Activated naive CD4-positive, alpha-beta T cell treated with anti-CD3 and anti-CD28 coated beads, Interleukin-2, amount 10 ng/mL, durations not matched to agents 7 days and 5 days (primary cell): ENCODE data around the gene CTBP2.
A peak's percentile ranks its signal among the peaks of the same experiment; 100 is the strongest.
"Not testable (repeated sequence)": the region's sequence is repeated elsewhere in the genome, so short reads cannot be mapped to it uniquely, and the experiment has no call there.

ENCODE experiments used
- CTCF ChIA-PET: fragments of 350-600 bp; sonication (Branson Sonifier 250); formaldehyde crosslinking; loops from one replicate; lab custom pipeline; 2021; ENCODE audit warnings: antibody characterized with exemption; lab: Charles Lee
- DNase-seq: peaks from one replicate; pipeline ENCODE4 v3.0.0-alpha.2; 2020
- H3K27ac Mint-ChIP-seq: one replicate; pipeline ENCODE4 v1.8.0; 2021; ENCODE audit warnings: mild to moderate bottlenecking, moderate library complexity, mixed read lengths
- H3K27me3 Mint-ChIP-seq: one replicate; pipeline ENCODE4 v1.8.0; 2021; ENCODE audit warnings: mild to moderate bottlenecking, mixed read lengths
- H3K36me3 Mint-ChIP-seq: one replicate; pipeline ENCODE4 v1.8.0; 2021; ENCODE audit warnings: mixed read lengths
- H3K4me1 Mint-ChIP-seq: one replicate; pipeline ENCODE4 v1.8.0; 2021; ENCODE audit warnings: mixed read lengths
- H3K4me3 Mint-ChIP-seq: one replicate; pipeline ENCODE4 v1.8.0; 2021; ENCODE audit warnings: mild to moderate bottlenecking, moderate library complexity, mixed read lengths
- H3K9me3 Mint-ChIP-seq: one replicate; pipeline ENCODE4 v1.8.0; 2021; ENCODE audit warnings: mixed read lengths

Gene CTBP2

GRCh38 chr10:125066764-125067450, 93.5 kb downstream of the CTBP2 start:
- no peak for DNase-seq
- Mint-ChIP-seq H3K4me3 (no peak overlapping the region), H3K27me3 (peaks cover 34% of the 10 kb centered on the region), H3K9me3 (no peaks in the 10 kb centered on the region), H3K27ac (no peak overlapping the region), H3K36me3 (no peaks in the 10 kb centered on the region), H3K4me1 (peaks cover 16% of the 10 kb centered on the region)
- CTCF ChIA-PET = no interaction called here

DNA sequence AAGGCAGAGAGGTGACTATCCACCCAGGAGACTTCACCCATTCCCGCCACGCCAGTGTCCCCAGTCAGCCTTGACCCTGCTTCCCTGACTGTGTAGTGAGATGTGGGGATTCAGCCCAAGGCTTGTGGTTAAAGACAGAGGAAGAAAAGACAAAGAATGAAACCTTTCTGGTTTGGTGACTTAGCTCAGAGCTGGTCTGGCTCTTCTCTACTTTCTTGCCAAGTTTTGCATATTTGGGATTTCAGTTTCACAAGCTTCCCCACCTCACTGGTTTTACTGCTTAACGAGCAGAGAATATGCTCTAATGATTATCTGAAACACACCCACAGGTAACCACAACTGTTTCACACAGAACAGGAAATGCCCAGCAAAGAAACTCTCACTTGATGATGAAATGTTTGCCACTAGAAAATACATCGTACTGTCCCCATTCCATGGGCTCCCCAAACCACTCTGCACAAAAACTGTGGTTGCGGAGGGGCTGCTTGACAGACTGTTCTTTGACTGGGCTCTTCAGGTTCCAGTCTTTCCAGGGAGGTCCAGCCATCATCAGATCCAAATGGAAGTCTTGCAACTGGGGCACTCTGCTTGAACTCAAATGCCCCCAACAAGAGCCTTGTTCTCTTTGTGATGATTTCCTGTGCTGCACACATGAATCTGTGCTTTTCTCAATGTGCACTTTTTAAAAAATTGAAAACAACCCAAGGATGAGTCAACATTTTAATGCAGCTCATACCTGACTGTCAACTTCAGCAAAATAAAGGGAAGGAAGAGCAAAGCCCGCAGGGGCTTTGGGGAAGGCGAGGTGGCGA, 95.5 kb downstream of the CTBP2 start:
- peaks cover 16% of the 10 kb centered on the region for H3K4me1 Mint-ChIP-seq
- H3K36me3 Mint-ChIP-seq = no peaks in the 10 kb centered on the region
- H3K27ac Mint-ChIP-seq = no peak overlapping the region
- no peaks in the 10 kb centered on the region for H3K9me3 Mint-ChIP-seq
- no peak for DNase-seq
- H3K27me3 Mint-ChIP-seq = peaks cover 44% of the 10 kb centered on the region
- CTCF ChIA-PET = interaction anchor here (1.9 kb wide), 1 partner anchor 17 kb away, joined by 5 read pairs; no protein-coding TSS in a partner anchor
- H3K4me3 Mint-ChIP-seq = no peak overlapping the region

DNA sequence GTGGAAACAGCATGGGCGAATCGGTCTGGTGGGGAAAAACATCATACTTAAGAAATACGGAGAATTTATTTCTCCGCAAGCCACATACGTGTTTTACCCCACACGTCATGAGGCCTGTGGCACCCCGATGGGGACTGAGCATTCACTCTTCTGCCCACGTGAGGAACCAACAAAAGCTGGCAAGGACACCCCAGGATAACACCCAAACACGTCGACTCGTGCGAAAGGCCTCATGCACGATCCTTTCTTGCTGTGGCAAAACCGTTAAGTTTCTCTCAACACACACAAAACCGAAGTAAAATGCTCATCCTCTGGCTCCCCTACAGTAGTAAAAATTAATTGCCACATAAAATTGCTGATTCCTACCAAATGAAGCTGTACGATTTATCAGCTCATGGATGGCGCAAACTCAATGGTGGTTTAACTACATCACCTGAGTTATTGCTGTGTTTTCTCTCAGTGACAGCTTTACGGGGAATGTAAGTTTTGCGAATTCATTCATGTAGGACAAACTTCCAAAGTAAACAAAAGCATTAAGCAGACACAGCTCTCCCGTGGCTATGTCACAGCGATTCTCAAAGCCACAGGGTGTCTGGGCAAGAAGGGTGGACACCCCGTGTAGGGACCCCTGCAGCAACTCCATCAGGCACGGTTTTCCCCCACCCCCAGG, 97.0 kb downstream of the CTBP2 start:
- DNase-seq = no peak
- Mint-ChIP-seq H3K4me1 (peaks cover 16% of the 10 kb centered on the region), H3K27me3 (peaks cover 51% of the 10 kb centered on the region), H3K4me3 (no peak overlapping the region), H3K36me3 (no peaks in the 10 kb centered on the region), H3K27ac (no peak overlapping the region), H3K9me3 (no peaks in the 10 kb centered on the region)
- CTCF ChIA-PET = interaction anchor here (0.7 kb wide), 1 partner anchor 11 kb away, joined by 3 read pairs; no protein-coding TSS in a partner anchor

DNA sequence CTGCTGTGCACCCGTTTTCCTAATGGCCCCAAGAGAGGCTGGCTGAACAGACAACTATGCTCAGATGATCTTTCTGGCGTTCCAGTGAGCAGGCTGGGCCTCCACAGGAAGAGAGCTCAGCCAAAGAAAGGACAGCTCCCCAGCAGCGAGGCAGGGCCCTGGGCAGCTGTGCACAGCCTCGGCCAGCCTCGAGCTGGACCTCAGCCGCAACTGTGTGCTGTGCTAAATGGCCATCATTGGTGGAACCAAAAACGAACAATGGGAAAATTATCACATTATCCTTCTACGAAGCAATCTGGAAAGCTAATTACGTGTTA, 97.5 kb downstream of the CTBP2 start:
- peaks cover 53% of the 10 kb centered on the region for H3K27me3 Mint-ChIP-seq
- H3K36me3 Mint-ChIP-seq = no peaks in the 10 kb centered on the region
- H3K4me1 Mint-ChIP-seq = peaks cover 16% of the 10 kb centered on the region
- H3K27ac Mint-ChIP-seq = no peak overlapping the region
- no peaks in the 10 kb centered on the region for H3K9me3 Mint-ChIP-seq
- no peak overlapping the region for H3K4me3 Mint-ChIP-seq
- no peak for DNase-seq
- CTCF ChIA-PET = interaction anchor here (0.7 to 2.5 kb wide), 2 partner anchors 11 to 15 kb away, joined by 3 to 11 read pairs; no protein-coding TSS in a partner anchor

GRCh38 chr10:125062227-125062913, 98.0 kb downstream of the CTBP2 start:
- Mint-ChIP-seq H3K9me3 (no peaks in the 10 kb centered on the region), H3K36me3 (no peaks in the 10 kb centered on the region), H3K27ac (no peak overlapping the region), H3K4me3 (no peak overlapping the region), H3K27me3 (peaks cover 51% of the 10 kb centered on the region), H3K4me1 (peaks cover 16% of the 10 kb centered on the region)
- CTCF ChIA-PET = interaction anchor here (0.7 to 2.5 kb wide), 3 partner anchors 12 to 14 kb away, joined by 3 to 11 read pairs (median 6); no protein-coding TSS in a partner anchor
- no peak for DNase-seq

- Mint-ChIP-seq H3K9me3 (no peaks in the 10 kb centered on the region), H3K27ac (no peak overlapping the region), H3K4me1 (peaks cover 16% of the 10 kb centered on the region), H3K27me3 (peaks cover 52% of the 10 kb centered on the region), H3K36me3 (no peaks in the 10 kb centered on the region), H3K4me3 (no peak overlapping the region)
- no peak for DNase-seq
- CTCF ChIA-PET = interaction anchor here (0.8 to 2.5 kb wide), 7 partner anchors 11 to 526 kb away, joined by 3 to 11 read pairs (median 4); no protein-coding TSS in a partner anchor
Observed at GRCh38 chr10:125061557-125062226, 98.7 kb downstream of the CTBP2 start.

DNA sequence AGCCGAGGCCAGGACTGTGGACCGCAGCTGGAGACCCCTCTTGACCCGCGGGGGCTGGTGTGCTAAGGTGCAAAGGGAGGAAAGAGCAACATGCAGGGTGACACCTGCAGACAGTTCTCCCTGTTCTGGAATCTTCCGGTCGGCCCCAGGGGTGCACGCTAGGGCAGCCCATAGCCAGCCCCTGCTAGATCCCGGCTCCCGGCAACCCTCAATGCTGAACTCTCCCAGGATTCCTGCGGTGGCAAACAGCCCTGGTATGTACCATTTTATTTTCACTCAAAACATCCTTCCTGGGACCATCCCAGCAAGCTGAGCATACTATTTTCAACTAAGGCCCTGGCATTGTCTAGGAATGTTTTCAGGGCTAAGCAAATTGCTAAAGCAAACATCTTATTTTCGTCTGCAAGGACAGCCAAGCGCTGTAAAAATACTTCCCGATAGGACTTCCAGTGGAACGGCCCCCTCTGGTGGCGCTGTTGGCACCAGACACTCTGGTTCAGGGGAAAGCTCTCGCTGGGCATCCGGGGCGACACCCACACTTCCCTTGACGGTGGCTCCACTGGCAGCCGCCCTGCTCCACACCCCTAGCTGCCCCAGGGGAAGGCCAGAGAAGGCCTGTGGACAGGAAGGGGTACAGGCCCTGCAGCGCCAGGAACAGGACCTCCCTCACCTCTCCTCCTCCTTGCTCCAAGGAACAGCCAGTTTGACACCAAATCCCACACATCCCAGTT, 99.4 kb downstream of the CTBP2 start:
- Mint-ChIP-seq H3K4me3 (no peak overlapping the region), H3K27ac (no peak overlapping the region), H3K4me1 (peaks cover 16% of the 10 kb centered on the region), H3K9me3 (no peaks in the 10 kb centered on the region), H3K27me3 (peaks cover 49% of the 10 kb centered on the region), H3K36me3 (no peaks in the 10 kb centered on the region)
- DNase-seq = peak; percentile 58
- CTCF ChIA-PET = interaction anchor here (0.8 to 2.5 kb wide), 7 partner anchors 10 to 525 kb away, joined by 3 to 11 read pairs (median 4); no protein-coding TSS in a partner anchor

- H3K9me3 Mint-ChIP-seq = no peaks in the 10 kb centered on the region
- no peak overlapping the region for H3K4me3 Mint-ChIP-seq
- H3K27ac Mint-ChIP-seq = no peak overlapping the region
- peaks cover 16% of the 10 kb centered on the region for H3K4me1 Mint-ChIP-seq
- DNase-seq = no peak
- H3K27me3 Mint-ChIP-seq = peaks cover 46% of the 10 kb centered on the region
- CTCF ChIA-PET = interaction anchor here (1.2 to 2.5 kb wide), 3 partner anchors 13 to 525 kb away, joined by 3 to 11 read pairs (median 3); no protein-coding TSS in a partner anchor
- H3K36me3 Mint-ChIP-seq = no peaks in the 10 kb centered on the region
Observed at GRCh38 chr10:125060482-125060825, 99.9 kb downstream of the CTBP2 start.

- no peak for DNase-seq
- Mint-ChIP-seq H3K4me3 (no peak overlapping the region), H3K27ac (no peak overlapping the region), H3K9me3 (no peaks in the 10 kb centered on the region), H3K27me3 (peaks cover 42% of the 10 kb centered on the region), H3K36me3 (no peaks in the 10 kb centered on the region), H3K4me1 (peaks cover 12% of the 10 kb centered on the region)
- CTCF ChIA-PET = interaction anchor here (1.3 kb wide), 1 partner anchor 68 kb away, joined by 3 read pairs; no protein-coding TSS in a partner anchor
Observed at GRCh38 chr10:125060026-125060425, 100.3 kb downstream of the CTBP2 start.

GRCh38 chr10:125059348-125059747, 101.0 kb downstream of the CTBP2 start:
- DNase-seq, H3K9me3 Mint-ChIP-seq, H3K27ac Mint-ChIP-seq, H3K4me1 Mint-ChIP-seq, H3K4me3 Mint-ChIP-seq, H3K36me3 Mint-ChIP-seq, CTCF ChIA-PET: not testable (repeated sequence)
- peaks cover 38% of the 10 kb centered on the region for H3K27me3 Mint-ChIP-seq

DNA sequence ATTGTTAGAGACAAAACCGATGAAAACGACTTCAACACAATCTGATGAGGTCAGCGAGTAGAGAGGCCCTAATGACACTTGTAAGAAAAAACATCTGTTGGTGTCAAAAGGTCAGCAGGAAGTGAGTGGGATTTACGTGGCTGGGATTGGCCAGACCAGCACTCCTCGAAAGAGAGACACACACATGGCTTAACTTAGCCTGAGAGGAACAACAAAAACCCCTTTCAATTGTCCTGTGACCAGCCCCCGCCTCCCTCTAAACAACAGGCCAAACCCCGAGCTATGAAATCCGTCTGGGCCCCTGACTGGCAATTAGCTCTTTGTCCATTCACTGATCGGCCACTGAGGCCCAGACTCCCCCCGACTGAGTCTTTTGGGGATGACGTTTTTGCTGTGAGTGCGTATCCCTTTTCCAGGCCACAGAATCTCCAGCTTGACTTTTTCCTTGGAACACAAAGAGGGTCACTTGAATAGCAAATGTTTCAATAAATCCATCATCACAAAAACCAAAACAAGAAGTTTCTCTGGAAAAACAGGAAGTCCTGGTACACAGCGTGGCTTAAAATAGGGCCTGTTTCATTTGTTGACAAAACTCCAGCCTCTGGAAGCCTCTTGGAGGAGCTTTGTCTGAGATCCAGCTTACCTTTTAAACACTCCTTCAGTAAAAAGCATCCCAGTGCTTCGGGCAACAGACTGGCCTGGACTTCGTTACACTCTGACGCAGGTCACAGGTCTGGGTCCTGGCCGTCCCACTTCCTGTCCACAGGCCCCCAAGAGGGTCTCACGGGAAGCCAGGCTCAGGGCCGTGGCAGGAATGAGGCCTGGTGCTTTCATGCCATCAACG, 103.0 kb downstream of the CTBP2 start:
- Mint-ChIP-seq H3K4me3 (no peak overlapping the region), H3K27ac (no peak overlapping the region), H3K4me1 (no peaks in the 10 kb centered on the region), H3K27me3 (peaks cover 51% of the 10 kb centered on the region), H3K9me3 (no peaks in the 10 kb centered on the region), H3K36me3 (no peaks in the 10 kb centered on the region)
- CTCF ChIA-PET = interaction anchor here (1.6 kb wide), 1 partner anchor 9 kb away, joined by 5 read pairs; no protein-coding TSS in a partner anchor
- no peak for DNase-seq
